HuH-7.5 (cell line): ENCODE data around the gene PBX3.
A peak's percentile ranks its signal among the peaks of the same experiment; 100 is the strongest.

Experiments used
- DNase-seq: peaks from one replicate; pipeline ENCODE4 v3.0.0; 2011; ENCODE audit warnings: low spot score

Gene PBX3

DNA sequence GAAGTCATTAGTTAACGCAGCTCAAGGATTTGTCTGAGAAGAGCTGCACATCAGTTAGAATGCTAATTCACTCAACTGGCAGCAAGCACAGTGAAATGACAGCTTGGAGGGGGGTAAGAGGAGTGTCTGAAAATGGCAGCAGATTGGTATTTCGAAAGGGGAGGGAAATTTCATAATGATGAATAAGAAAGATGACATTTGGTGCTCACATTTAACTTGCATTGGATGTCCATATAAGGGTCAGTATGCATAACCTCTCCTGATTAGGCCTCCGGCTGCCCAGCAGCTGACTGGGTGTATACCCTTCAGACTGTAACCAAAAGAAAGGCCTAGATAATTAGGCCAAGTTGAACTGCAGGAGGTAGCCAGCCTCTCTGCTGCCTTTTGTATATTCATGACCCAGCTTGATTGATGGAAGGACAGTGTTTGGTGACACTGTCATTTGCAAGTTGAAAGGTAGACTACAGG is 131.0 kb downstream of the PBX3 start:
- DNase-seq: no peak

DNA sequence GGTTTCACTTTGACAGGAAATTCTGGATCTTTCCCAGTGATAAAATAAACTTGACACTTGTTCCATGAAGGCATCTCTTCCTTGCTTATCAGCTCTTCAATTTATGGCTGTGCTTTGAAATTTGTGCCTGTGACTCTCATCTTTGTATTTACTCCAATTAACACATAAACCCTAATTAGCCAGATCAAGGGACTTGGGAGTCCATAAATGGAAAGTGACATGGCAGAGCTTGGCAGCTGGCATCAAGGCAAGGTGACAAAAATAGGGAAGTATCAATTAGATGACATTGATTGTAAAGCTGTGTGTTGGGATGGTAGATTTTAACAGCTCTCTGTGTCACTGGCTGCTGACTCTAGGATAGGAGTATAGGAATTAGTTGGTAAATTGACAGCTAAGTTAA is 133.9 kb downstream of the PBX3 start:
- DNase-seq: no peak

DNA sequence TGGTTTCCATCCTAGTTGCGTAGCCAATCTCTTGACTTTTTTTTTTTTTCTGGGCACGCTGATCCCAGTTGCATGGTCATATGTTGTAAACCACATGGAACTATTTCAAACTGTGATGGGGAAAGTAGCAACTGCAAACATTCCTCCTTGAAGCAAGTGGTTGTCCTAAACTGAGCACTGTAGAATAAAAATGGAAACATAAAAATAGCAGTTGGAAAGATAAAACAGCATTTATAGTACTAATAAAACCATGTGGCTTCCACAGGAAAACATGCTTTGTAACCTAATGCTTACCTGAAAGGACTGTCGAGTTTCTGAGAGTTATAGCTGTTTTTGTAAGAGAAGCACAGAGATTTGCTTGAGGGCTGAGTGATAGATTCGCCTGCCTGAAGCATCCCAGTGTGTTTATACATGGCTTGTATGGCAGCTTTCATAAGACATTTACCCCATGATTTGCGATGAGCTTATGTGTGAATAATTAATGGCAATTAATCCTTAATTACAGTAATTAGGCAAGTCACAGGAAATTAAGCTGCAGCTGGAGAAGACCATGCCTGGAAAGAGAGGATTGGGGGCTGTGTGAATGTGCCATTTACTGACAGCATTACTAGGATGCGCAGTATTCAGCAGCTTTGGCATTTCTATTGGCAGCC is 136.5 kb downstream of the PBX3 start:
- DNase-seq: no peak

DNA sequence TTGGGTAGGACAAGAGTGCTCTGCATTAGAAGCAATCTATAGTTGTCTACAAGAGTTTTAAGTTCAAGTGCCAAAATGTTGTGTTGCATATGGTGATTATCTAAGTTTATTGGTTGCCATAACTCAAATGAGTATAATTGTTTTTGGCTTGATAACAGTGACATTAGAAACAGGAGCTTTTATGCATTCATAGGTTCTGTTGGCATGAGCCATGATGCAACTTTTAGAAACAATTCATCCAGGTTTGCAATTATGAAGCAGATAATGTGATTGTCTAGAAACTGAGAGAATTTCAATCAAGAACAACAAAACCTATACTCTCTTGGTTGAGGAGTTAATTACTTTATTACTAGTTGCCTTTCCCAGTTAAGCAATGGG is 137.0 kb downstream of the PBX3 start:
- DNase-seq: no peak

DNA sequence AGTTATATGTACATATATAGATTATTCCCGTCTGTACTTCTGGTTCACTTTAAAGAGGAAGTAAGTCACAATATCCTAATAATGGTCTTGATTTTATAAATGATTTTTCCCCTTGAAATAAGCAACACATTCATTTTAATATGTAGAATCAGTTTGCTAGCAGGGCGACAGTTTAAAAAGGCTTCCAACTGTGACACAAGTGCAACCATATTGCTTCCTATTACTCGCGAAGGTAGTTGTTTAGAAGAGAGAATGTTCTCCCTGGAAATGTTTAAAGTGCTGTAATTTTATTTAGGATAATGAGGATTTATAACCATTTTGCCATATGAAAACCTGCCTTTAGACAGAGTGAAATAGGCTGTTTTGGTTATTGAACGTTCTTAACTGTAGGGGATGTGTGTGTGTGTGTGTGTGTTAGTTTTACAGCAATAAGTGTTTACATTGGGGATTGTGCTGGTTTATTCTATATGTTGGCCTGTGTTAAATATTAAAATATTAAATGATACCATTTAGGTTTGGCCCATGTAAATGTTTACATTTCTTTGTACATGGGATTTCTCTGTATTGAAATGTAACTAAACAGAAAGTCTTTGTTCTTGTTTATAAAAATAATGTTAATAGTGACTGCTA is 138.3 kb downstream of the PBX3 start:
- no peak for DNase-seq

DNA sequence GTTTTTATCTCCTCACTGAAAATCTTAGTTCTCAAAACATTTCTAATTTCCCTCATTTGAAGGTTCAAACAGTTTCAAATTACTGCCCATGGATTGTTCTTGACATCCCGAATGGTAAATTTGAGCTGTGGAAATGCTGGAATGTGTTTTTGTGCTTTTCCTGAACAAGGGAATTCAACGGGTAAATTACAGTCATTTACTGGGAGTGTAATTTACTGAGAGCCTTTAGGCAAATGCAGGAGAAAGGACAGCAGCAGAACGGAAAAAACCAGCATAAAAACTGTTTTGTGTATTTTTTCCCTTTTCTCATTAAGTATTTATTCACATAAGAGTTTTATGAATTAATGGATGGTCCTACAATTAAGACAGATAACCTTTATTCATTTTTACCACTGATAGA is 139.2 kb downstream of the PBX3 start:
- no peak for DNase-seq

DNA sequence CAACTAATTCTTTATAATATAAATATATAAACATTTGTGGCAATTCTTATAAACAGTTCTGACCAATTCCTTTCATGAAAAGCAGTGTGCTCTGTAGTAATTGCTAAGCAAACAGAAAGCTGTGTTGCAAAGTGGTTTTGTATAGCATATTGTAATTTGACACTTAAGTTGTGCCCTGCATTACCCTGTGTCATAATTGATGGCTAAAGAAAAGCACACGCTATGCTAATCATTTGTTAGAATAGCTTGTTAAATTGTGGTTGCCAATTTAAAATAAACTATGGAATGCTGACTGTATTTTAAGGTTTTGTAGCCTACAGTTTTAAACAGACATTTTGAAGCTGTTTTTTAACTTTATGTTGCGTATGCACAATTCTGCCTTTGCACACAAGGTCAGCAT is 140.0 kb downstream of the PBX3 start:
- peak; percentile 35 for DNase-seq

DNA sequence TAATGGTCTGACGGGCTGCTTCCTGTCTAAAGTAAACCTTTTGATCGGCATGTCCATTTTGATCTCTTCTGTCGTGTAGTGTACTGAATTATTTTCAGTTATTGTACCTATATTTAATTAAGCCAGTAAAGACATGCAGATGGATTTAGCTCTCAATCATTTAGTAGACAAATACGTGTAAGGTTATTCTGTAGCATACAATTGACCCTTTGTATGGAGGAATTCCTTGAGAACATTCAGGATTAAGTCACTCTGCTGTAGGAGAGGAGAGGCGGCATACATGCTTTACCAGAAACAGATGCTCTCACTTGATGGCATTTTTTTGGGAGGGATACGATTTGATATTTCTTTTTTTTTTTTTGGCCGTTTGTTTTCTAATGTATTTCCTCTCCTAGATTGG is 141.0 kb downstream of the PBX3 start:
- DNase-seq: no peak

DNA sequence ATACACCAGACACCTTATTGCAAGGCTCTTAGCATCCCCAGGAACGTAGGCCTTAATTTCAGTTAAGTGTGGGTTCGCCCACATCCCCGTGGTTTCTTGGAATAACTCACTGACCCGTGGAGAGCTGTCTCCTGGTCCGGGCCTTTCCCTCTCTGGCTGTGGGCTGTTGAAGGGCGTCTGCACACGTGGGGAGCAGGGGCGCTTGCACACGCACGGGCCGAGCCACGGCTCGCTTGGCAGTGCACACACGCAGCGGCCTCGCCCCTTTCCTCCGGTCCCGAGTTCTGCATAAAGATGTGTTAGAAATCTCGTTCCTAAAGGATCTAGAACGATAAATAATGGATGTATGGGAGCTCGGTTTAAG is 141.9 kb downstream of the PBX3 start:
- peak; percentile 33 for DNase-seq

DNA sequence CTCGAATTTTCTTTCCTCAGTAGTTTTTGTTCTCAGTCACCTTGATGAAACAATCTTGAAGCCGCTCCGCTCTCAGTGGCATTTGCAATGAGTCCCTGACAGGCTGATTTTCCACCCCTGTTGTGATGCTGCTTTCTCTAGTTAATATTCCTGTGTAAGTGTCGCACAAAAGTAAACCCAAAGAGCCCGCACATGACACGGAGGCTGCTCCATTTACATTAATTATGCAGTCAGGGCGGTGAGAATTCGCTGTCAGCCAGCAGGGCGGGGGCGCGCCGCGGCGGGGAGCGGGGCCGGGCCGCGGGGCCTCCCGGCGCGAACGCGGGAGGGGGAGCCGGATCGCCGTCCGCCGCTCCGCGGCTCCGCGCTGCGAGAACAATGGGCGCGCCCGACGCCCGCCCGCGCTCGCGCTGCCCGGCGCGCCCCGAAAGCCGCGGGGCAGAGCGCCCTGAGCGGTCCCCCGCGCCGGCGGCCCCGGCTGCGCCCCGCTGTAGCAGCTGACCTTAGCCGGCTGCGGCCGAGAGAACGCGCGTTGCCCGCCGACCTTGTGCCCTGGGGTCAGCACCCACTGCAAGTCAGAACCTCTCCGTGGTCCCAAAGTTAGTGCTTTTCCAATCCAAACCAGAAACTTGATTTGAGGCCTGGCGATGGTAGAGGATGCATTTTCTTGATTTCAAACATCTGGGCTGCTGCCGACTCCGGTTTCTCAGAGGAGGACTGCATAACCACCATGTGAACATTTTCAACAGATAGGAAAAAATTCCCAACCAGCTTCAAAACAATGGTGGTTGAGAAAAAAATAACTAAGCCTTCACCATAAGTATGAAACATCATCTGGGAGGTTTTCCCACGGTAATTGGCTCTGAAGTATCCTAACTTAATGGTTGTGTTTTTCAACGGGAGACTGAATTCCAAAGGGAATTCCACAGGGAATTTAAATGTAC is 142.6 kb downstream of the PBX3 start:
- peak; percentile 48 for DNase-seq

DNA sequence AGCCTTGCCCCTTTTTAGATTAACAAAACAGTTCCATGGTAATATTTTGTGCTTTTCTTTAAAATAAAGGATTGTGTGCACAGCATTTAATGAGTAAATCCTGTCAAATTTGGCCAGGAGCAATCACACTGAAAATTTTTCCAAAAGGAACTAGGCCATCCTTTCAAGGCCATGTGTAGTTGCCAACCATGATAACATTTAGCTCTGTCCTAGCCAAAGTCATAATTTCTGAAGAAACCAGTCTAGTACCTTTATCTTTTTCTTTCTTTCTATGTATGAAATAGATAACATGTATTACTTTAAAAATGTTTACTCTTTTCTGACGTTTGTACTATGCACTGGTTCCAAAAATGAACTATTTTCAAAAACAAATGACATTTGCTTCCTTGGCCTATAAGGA is 143.7 kb downstream of the PBX3 start:
- DNase-seq: no peak

DNA sequence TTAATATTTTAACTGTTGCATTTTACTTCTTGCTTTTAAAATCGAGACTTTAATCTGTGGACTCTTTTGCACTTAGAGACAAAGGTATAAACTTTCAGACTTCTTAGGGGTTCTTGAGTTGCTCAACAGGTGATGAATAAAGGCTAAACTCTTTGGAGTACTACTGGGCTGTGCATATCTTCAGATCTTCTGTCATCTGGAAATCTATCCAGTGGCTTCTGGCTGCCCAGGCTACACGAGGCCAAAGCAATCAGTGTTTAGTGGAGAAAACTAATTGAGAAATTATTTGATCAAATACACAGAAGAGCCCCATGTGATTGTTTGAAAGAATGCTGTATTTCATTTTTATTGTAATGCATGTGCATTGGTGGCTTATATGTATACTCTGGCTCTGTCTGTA is 146.1 kb downstream of the PBX3 start:
- no peak for DNase-seq

DNA sequence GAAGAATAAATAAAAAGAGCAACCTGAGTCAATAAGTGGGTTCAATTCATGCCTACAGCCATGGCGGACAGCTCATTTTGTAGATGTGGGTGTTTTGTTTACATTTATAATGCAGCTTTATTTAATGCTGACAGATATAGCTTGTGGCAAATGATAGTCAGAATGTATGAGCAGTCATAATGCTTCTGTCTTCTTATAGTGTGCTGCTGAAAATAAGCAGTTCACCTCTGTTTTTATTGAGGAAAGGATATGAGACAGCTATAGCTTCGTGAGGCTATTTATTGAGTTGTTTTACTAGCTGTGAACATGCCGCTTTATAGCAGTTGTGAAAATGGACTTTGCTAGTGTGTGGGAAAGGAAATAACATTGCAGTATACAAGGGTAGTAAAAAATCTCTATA is 147.4 kb downstream of the PBX3 start:
- DNase-seq: no peak

DNA sequence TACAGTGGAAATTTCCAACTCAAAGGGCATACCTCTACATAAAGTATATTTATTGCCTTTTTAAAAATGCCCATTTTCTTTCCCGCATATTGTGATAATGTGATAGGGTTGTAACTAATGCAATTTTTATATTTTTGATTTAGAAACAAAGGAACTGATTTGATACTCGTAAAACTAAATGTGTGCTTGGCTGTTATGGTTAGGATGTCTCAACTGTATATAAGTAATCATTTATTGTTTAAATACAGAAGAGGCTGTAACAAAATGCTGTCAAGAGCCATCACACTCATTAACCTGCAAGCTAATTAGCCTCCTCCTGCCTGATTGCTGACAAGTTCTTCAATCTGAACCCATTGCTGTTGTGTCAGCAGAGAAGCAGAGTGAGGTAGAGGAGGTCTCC is 149.2 kb downstream of the PBX3 start:
- DNase-seq: no peak

DNA sequence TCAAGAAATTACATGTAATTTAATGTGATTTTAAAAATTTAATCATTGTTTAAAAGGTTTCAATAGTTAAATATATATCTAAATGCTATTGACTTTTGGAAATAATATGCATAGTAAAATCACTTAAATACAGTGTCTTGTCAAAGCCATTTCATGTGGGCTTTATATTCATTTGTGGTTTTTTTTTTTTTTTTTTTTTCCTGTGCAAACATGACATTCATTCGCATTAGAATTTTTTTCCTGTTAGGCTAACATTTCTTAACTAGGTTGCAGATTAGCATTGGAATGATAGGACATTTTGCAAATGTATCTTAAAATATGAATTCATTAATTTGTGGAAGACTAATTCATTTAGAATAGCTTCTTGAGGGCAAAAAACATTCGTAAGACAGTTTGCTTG is 149.8 kb downstream of the PBX3 start:
- DNase-seq: no peak

DNA sequence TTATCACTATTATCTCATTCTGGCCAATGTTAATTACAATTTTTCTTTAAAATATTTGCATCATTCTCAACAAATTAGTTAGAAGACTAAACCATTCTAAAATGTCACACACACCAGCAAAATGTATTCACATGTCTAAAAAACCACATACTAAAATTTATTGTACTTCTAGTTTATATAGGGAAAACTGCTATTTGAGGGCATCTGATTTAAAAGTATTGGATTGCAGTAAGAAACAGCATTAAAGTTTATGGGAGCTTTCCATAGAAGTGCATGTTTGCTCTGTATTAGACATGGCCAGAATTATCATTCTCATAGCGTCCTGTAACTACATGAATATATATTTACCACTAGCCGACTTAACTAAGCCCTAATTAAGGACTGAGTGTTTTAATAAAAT is 150.3 kb downstream of the PBX3 start:
- no peak for DNase-seq

DNA sequence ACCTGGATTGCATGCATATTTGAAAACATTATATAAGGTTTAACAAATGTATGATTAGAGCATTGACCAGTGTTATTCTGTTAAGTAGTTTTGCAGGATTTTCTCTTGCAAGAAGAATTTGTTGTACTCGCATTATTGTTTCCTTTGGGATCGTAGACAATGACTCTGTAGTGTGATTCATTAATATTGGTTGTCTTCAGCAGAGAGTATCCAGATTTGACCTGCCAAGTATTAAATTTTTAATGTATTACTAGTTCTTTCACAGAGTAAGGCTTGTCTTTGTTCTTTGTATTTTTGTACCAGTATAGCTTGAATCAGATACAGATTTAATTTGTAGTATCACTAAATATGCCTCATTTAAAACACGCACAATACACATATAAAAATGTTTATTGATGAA is 155.0 kb downstream of the PBX3 start:
- no peak for DNase-seq

DNA sequence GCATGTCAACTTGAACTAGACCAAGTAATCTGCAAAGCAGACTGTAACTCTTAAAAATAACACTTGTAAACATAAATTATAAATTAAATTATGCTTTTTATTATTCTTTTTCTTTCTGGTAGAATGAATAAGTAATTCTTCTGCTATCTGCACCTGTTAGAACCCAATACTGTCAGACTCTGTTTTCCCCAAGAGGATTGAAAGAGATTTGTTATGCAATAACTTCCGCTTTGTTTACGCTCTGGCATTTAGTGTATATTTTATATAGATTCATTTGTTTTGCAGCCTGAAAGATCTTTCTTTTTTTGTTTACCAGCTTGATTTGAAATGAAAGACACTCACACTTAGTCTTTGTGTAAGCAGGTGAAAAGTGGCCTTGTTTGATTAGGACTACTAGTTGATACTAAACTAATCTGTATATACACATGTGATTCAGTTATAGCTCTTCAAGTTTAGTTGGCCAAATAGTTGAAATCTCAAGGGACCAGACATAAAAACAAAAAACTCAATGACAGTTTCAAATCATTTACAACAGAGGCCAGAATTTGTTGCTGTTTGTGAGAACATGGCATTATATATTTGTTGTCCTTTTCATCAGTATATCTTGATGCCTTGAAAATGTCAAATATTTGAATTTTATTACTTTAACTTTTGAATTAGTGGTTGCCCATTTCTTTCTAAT is 155.8 kb downstream of the PBX3 start:
- no peak for DNase-seq

DNA sequence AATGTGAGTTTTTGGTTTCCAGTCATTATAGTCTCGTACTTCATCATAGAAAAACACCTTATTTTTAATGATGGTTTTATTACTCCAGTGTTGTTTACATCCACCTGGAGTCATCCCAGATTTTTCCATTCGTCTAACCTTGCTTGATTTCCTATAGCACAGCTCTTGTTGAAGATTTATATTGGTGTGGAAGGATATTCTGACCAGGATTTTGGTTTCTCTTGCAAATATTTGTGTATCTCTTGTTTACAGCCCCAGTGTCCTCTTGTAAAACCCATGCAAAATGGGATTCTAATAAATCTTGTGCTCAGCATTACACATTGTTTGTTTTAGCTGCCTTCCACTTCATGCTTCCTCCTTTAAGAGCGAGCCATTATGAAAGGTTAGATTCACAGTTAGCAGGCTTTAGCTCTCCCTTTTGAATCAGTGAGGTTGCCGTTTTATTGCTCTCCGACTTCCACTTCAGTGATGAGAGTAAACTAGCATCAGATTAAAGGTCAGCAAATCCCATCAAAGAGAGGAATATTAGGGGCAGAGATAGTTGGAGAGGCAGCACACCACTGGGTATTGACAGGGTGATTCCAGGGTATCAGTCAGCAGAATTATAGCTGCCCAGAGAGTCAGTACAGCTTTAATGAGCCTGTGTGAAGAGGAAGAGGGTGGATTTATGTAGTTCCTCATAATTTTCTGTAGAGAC is 157.1 kb downstream of the PBX3 start:
- DNase-seq: no peak

DNA sequence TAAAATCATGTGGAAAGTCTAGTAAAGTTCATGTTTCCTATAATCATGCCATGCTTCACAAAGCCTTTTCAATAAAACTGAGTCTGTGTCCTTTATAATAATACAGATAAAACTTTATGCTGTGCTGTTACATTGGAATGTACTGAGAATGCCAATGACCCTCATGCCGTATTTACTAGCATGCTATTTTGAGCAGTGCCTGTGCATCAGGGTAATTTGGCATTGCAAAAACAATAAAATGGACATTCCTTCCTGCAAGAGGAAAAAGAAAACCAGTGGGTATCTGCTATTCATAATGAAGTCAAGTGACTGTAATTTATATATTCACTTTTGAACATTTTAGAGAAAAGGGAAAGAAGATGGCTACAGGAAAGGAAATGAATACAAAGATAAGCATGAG is 159.0 kb downstream of the PBX3 start:
- no peak for DNase-seq

DNA sequence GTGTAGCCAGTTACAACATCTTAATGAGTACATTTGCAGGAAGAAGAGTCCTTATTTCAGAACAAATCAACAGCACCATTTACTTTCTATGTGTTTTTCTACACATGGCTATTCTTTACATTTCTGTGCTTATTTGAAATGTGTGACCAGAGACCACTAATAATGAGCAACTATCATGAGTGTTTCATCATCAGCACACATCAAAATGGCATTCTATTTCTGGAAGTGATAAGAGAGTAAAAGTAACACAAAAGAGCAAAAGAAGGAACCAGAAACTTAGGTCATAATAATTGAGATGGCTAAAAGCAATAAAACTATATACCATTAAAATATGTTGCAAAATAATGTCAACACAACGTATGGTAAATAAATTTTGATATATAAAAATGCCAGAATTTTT is 159.7 kb downstream of the PBX3 start:
- no peak for DNase-seq

DNA sequence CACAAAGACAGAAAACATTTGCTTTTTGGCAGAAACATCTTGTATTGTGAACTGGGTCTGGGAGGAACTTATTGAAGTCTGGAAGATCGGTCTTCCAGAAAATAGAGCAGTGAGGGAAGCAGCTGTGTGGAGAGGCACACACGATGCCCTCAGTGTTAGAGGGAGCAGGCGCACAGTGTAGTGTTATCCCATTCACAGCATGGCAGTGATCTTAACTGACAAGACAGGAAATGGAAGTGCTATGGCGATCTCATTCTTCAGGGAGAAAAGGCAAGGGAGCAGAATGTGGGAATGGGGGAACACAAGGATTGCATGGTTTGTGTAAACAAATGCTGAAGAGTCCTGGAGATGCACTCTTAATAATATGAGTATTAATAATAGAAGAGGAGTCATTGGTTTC is 161.0 kb downstream of the PBX3 start:
- no peak for DNase-seq
